22Rv1 (cell line): ENCODE results near the gene FIG4.
"Not testable (repeated sequence)": the region's sequence is repeated elsewhere in the genome, so short reads cannot be mapped to it uniquely, and the experiment has no call there.

Source experiments
- ZFX ChIP-seq: fragments of 450-650 bp; IDR thresholded peaks from 2 replicates; pipeline ENCODE4 v1.6.1; 2017; ENCODE audit warnings: antibody characterized with exemption, borderline replicate concordance
- TF ChIP-seq, protein P1 (sequence below): fragments of 450-650 bp; IDR thresholded peaks from 2 replicates; pipeline ENCODE4 v1.5.1; 2017; ENCODE audit warnings: mild to moderate bottlenecking

DNA sequence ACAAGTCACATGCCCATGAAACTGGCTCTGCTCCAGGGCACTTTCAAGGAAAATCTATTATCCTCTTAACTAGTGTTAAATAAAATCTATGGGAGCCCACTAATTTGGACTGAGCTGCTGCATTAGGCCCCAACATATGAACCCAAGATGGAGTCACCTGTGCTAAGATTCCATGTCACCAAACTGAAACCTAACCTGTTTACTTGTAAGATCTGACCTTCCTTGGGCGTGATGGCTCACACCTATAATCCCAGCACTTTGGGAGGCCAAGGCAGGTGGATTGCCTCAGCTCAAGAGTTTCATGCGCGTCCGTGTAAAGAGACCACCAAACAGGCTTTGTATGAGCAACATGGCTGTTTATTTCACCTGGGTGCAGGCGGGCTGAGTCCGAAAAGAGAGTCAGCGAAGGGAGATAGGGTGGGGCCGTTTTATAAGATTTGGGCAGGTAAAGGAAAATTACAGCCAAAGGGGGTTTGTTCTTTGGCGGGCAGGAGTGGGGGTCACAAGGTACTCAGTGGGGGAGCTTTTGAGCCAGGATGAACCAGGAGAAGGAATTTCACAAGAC, 164.5 kb downstream of the FIG4 start:
- TF ChIP-seq, protein P1, sequence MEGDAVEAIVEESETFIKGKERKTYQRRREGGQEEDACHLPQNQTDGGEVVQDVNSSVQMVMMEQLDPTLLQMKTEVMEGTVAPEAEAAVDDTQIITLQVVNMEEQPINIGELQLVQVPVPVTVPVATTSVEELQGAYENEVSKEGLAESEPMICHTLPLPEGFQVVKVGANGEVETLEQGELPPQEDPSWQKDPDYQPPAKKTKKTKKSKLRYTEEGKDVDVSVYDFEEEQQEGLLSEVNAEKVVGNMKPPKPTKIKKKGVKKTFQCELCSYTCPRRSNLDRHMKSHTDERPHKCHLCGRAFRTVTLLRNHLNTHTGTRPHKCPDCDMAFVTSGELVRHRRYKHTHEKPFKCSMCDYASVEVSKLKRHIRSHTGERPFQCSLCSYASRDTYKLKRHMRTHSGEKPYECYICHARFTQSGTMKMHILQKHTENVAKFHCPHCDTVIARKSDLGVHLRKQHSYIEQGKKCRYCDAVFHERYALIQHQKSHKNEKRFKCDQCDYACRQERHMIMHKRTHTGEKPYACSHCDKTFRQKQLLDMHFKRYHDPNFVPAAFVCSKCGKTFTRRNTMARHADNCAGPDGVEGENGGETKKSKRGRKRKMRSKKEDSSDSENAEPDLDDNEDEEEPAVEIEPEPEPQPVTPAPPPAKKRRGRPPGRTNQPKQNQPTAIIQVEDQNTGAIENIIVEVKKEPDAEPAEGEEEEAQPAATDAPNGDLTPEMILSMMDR, result not testable (repeated sequence)
- not testable (repeated sequence) for TF ChIP-seq ZFX
